HCT116 (cell line): ENCODE data around the gene TMEM94. TPM values are rescaled to one million over a fixed set of nuclear protein-coding genes. Genes with fewer than 3 reads are reported as not detected.

Experiments used
- ATAC-seq: fragments of 200-7000 bp; cut with Tn5 transposase; 2 replicates; pipeline ENCODE4 v1.9.1; 2020; ENCODE audit warnings: mild to moderate bottlenecking, moderate library complexity
- BruUV-seq: library from RNA; stranded (reverse); fragments of 400-500 nt; replicated peaks from 2 replicates; lab custom pipeline; 2021; lab: Mats Ljungman, UMichigan
- CTCF ChIA-PET: fragments of 300-600 bp; sonication (Branson Sonifier 250); formaldehyde crosslinking; loops from one replicate; lab custom pipeline; 2021; ENCODE audit warnings: antibody characterized with exemption; lab: Charles Lee
- POLR2A ChIA-PET: fragments of 300-600, 350-600 bp; sonication (Branson Sonifier 250); formaldehyde crosslinking; loops from one replicate; lab custom pipeline; 2021; ENCODE audit warnings: antibody characterized with exemption; lab: Charles Lee
- RAD21 ChIA-PET, 2 experiments: fragments of 300-600 bp; sonication (Branson Sonifier 250); formaldehyde crosslinking; loops; one replicate each; lab custom pipeline; 2023; ENCODE audit warnings: low total read pairs in 2 of 2; ENCODE audit not compliant: uncharacterized antibody in 2 of 2, unreplicated experiment in 2 of 2, low non-redundant PET in 1 of 2; lab: Charles Lee
- DNase-seq: peaks from one replicate; pipeline ENCODE4 v3.0.0-alpha.2; 2010; ENCODE audit warnings: low read depth, low spot score
- H2AFZ ChIP-seq: fragments of 200-600 bp; shearing (Covaris generic), sonication (generic); 2 replicates; pipeline ENCODE4 v1.6.1; 2017; ENCODE audit warnings: low read depth, mixed run types, mixed read lengths, antibody characterized with exemption, low read length; ENCODE audit not compliant: poor library complexity, severe bottlenecking
- H3K27ac ChIP-seq: 2 replicates; pipeline ENCODE4 v1.5.1; 2012; ENCODE audit warnings: low read depth, low read length
- H3K27me3 ChIP-seq: fragments of 200-600 bp; sonication (generic); 2 replicates; pipeline ENCODE4 v1.6.1; 2016; ENCODE audit warnings: mixed run types, low read length, mixed read lengths; ENCODE audit not compliant: insufficient read depth
- H3K36me3 ChIP-seq, 2 experiments: fragments of 200-500 bp in 1 of 2; fragments of 200-600 bp in 1 of 2; sonication (Bioruptor generic) in 1 of 2; sonication (generic) in 1 of 2; 2 replicates each; pipeline versions ENCODE4 v1.5.1 to v1.6.1; 2014 to 2016; ENCODE audit warnings: low read length in 2 of 2, inconsistent platforms in 1 of 2, mixed read lengths in 1 of 2, mixed run types in 1 of 2; ENCODE audit not compliant: insufficient read depth in 2 of 2, control insufficient read depth in 1 of 2
- H3K4me1 ChIP-seq, 2 experiments: fragments of 200-600 bp in 1 of 2; sonication (generic) in 1 of 2; 2 replicates each; pipeline versions ENCODE4 v1.5.1 to v1.6.1; 2012 to 2017; ENCODE audit warnings: low read length in 2 of 2, inconsistent platforms in 1 of 2, mild to moderate bottlenecking in 1 of 2, mixed read lengths in 1 of 2, mixed run types in 1 of 2, moderate library complexity in 1 of 2; ENCODE audit not compliant: insufficient read depth in 2 of 2, control insufficient read depth in 1 of 2
- H3K4me2 ChIP-seq: fragments of 200-600 bp; sonication (generic); 2 replicates; pipeline ENCODE4 v1.6.1; 2017; ENCODE audit warnings: mixed run types, low read length, mixed read lengths
- H3K4me3 ChIP-seq, 2 experiments: fragments of 200-600 bp in 1 of 2; sonication (generic) in 1 of 2; replicated peaks in 1 of 2; 2 replicates each; pipeline ENCODE4 v1.5.1; 2011 to 2016; ENCODE audit warnings: low read length in 2 of 2, control low read depth in 1 of 2, low read depth in 1 of 2, mild to moderate bottlenecking in 1 of 2, mixed read lengths in 1 of 2, mixed run types in 1 of 2
- H3K79me2 ChIP-seq: fragments of 200-600 bp; sonication (generic); 2 replicates; pipeline ENCODE4 v1.6.1; 2017; ENCODE audit warnings: mild to moderate bottlenecking, mixed run types, low read length, moderate library complexity, mixed read lengths; ENCODE audit not compliant: insufficient read depth
- H3K9ac ChIP-seq: fragments of 200-600 bp; sonication (generic); 2 replicates; pipeline ENCODE4 v1.6.1; 2016; ENCODE audit warnings: low read length, mixed read lengths
- H3K9me2 ChIP-seq: fragments of 200-600 bp; sonication (generic), shearing (Covaris generic); 2 replicates; pipeline ENCODE4 v1.6.1; 2017; ENCODE audit warnings: mixed run types, mild to moderate bottlenecking, moderate library complexity; ENCODE audit not compliant: insufficient read depth
- H3K9me3 ChIP-seq, 2 experiments: fragments of 200-500 bp in 1 of 2; fragments of 200-600 bp in 1 of 2; sonication (Bioruptor generic) in 1 of 2; sonication (generic) in 1 of 2; 2 replicates each; pipeline ENCODE4 v1.6.1; 2014 to 2017; ENCODE audit warnings: low read length in 2 of 2, mixed read lengths in 2 of 2, inconsistent platforms in 1 of 2, low read depth in 1 of 2, mild to moderate bottlenecking in 1 of 2, mixed run types in 1 of 2, moderate library complexity in 1 of 2; ENCODE audit not compliant: control insufficient read depth in 1 of 2, insufficient read depth in 1 of 2
- H4K20me1 ChIP-seq: fragments of 200-600 bp; sonication (generic), shearing (Covaris generic); 2 replicates; pipeline ENCODE4 v1.6.1; 2017; ENCODE audit warnings: mixed run types, mild to moderate bottlenecking, moderate library complexity; ENCODE audit not compliant: insufficient read depth
- CBX3 ChIP-seq: IDR thresholded peaks from 2 replicates; pipeline ENCODE4 v1.6.1; 2012; ENCODE audit warnings: low read depth
- CEBPB ChIP-seq: IDR thresholded peaks from 2 replicates; pipeline ENCODE4 v1.6.1; 2012; ENCODE audit warnings: low read depth
- CTCF ChIP-seq, 3 experiments: fragments of 200-600 bp in 1 of 3; sonication (generic) in 1 of 3; IDR thresholded peaks in 2 of 3; conservative IDR thresholded peaks in 1 of 3; 2 replicates each; pipeline ENCODE4 v1.5.1; 2012 to 2017; ENCODE audit warnings: low read depth in 2 of 3, low read length in 2 of 3, antibody characterized with exemption in 1 of 3, borderline replicate concordance in 1 of 3, control low read depth in 1 of 3, mild to moderate bottlenecking in 1 of 3, mixed read lengths in 1 of 3, mixed run types in 1 of 3, moderate library complexity in 1 of 3; ENCODE audit not compliant: insufficient read depth in 1 of 3
- FOSL1 ChIP-seq: IDR thresholded peaks from 2 replicates; pipeline ENCODE4 v1.6.1; 2012; ENCODE audit warnings: low read depth
- POLR2A ChIP-seq: IDR thresholded peaks from 2 replicates; pipeline ENCODE4 v1.7.0; 2011; ENCODE audit warnings: borderline replicate concordance; ENCODE audit not compliant: insufficient read depth, insufficient read length; ENCODE audit errors: extremely low read depth
- SIN3A ChIP-seq: IDR thresholded peaks from 2 replicates; pipeline ENCODE4 v1.6.1; 2012; ENCODE audit warnings: low read depth
- YY1 ChIP-seq: IDR thresholded peaks from 2 replicates; pipeline ENCODE4 v1.6.1; 2011; ENCODE audit warnings: low read length, low read depth, moderate library complexity, mild to moderate bottlenecking; ENCODE audit not compliant: insufficient replicate concordance; ENCODE audit errors: extremely low read depth
- intact Hi-C: fragments of 100-400 bp; cut with micrococcal nuclease; formaldehyde crosslinking; loops from 2 replicates; pipeline ENCODE4 v1.10.0; 2022
- total RNA-seq: library from RNA; stranded (reverse); gene quantifications from one replicate; pipeline ENCODE4 v1.2.1, GENCODE V29; 2021; ENCODE audit not compliant: unreplicated experiment
- TF ChIP-seq, protein P1 (sequence below): IDR thresholded peaks from 2 replicates; pipeline ENCODE4 v1.6.1; 2012

Gene TMEM94
- total RNA-seq, 1 experiment from 2014 or later: 75.4 TPM

GRCh38 chr17:75508931-75509361 is 52.5 kb downstream of the TMEM94 start:
- POLR2A ChIA-PET: interaction anchor here (0.6 kb wide), 1 partner anchor 96 kb away, joined by 5 read pairs; no protein-coding TSS in a partner anchor
- intact Hi-C loops: no loop called here
- Histone ChIP-seq H3K79me2 (peaks cover 39% of the 10 kb centered on the region; the same call in 1 of the 2 replicates), H3K27me3 (no peaks in the 10 kb centered on the region), H4K20me1 (no peaks in the 10 kb centered on the region; the same call in 1 of the 2 replicates), H3K9ac (no peak overlapping the region), H3K9me3 (no peaks in the 10 kb centered on the region), H3K9me2 (no peaks in the 10 kb centered on the region)
- no peak for DNase-seq
- ATAC-seq: no peak
- TF ChIP-seq CEBPB (no peak), SIN3A (no peak), POLR2A (no peak), FOSL1 (no peak), CTCF (IDR thresholded peaks at IDR 0.05 in 2 of 3, conservative IDR thresholded peaks at IDR 0.05 in 1 of 3; ENCODE audit: borderline replicate concordance in 1 of 3, insufficient read depth in 1 of 3, low read depth in 2 of 3, low read length in 2 of 3) (no peak), YY1 (no peak), CBX3 (no peak)
- TF ChIP-seq, protein P1, sequence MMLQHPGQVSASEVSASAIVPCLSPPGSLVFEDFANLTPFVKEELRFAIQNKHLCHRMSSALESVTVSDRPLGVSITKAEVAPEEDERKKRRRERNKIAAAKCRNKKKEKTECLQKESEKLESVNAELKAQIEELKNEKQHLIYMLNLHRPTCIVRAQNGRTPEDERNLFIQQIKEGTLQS: no peak
- TF ChIP-seq, all 23 proteins: peak for 0
- ChIA-PET RAD21 (no interaction called here), CTCF (no interaction called here)
- Histone ChIP-seq H3K4me2 (no peak overlapping the region), H3K4me1 (peaks cover 14 to 40% of the 10 kb centered on the region in 2 experiments), H3K4me3 (no peak overlapping the region), H3K27ac (no peak overlapping the region; the same call in 1 of the 2 replicates), H2AFZ (no peak overlapping the region), H3K36me3 (peaks cover 16 to 32% of the 10 kb centered on the region in 2 experiments; a peak in 3 of 4 replicates)
- no TSS peak for BruUV-seq
